Measurements from ENCODE around the gene STARD3. TPM values are rescaled to one million over a fixed set of nuclear protein-coding genes. Genes with fewer than 3 reads are reported as not detected.
A peak's percentile ranks its signal among the peaks of the same experiment; 100 is the strongest.

The STARD3 gene
- total RNA-seq, 6 donors from 2014 or later: 27.5 to 315 (median 84.1) TPM

DNA sequence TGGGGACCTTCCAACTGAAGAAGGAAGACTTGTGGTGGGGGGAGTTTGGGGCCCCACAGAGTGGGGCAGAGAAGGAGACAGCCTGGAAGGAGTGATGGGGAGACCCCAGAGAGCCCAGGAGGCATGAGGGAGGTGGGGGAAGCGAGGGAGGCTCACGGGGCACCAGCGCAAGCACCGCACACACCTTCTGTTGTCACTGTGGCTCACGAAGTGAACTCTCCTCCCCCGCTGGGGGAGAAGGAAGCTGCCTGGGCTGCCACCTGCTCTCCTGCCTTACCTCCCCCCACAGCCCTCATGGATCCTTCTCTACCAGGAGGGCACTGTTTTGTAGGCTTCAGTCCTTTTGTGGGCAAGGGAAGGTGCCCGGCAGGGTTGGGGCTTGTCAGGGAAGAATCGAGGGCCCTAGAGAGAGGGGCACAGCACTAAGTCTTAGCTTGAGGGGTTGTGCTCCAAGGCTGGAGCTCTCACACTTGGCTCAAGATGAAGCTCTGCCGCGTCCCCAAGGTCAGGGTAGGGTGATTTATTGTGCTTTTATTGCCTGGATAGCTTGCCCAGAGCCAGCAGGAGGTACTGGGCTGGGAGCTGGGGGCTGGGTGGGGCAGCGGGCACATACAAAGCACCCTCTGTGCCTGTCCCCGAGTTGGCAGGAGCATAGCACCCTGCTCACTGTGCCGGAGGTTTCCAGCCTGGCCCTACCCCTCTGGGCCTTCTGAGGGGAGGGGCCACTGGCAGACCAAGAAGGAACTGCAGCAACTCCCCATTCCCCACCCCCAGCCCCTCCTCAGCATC, 4.6 kb upstream of the STARD3 start:
- TF ChIP-seq POLR2AphosphoS5 (IDR thresholded peaks at IDR 0.05): no peak
- TF ChIP-seq, protein P1, sequence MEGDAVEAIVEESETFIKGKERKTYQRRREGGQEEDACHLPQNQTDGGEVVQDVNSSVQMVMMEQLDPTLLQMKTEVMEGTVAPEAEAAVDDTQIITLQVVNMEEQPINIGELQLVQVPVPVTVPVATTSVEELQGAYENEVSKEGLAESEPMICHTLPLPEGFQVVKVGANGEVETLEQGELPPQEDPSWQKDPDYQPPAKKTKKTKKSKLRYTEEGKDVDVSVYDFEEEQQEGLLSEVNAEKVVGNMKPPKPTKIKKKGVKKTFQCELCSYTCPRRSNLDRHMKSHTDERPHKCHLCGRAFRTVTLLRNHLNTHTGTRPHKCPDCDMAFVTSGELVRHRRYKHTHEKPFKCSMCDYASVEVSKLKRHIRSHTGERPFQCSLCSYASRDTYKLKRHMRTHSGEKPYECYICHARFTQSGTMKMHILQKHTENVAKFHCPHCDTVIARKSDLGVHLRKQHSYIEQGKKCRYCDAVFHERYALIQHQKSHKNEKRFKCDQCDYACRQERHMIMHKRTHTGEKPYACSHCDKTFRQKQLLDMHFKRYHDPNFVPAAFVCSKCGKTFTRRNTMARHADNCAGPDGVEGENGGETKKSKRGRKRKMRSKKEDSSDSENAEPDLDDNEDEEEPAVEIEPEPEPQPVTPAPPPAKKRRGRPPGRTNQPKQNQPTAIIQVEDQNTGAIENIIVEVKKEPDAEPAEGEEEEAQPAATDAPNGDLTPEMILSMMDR (IDR thresholded peaks at IDR 0.05): no peak
- TF ChIP-seq POLR2A (IDR thresholded peaks at IDR 0.05): peak in 1 of 4 donors; percentile 15
- TF ChIP-seq EP300 (IDR thresholded peaks at IDR 0.05): no peak
- no peaks in the 10 kb centered on the region for H3K36me3 ChIP-seq
- no peaks in the 10 kb centered on the region for H3K9me3 ChIP-seq
- ATAC-seq (ENCODE audit: low FRiP score in 2 of 2) (no peak), DNase-seq (peak in 1 of 2 donors; percentile 65)
- peak overlapping the region; percentile 33 to 77 (median 49) for H3K27ac ChIP-seq
- 38 to 52% methylated on average over 8 to 13 of the region's 13 CpGs for WGBS, 2 donors
- peaks cover 13 to 49% (median 34%) of the 10 kb centered on the region in 4 donors for H3K4me1 ChIP-seq
- peaks cover 4 to 6% (median 5%) of the 10 kb centered on the region in 4 donors for H3K27me3 ChIP-seq
- H3K4me3 ChIP-seq: peak overlapping the region in 2 of 4 donors; percentile 15 to 16

DNA sequence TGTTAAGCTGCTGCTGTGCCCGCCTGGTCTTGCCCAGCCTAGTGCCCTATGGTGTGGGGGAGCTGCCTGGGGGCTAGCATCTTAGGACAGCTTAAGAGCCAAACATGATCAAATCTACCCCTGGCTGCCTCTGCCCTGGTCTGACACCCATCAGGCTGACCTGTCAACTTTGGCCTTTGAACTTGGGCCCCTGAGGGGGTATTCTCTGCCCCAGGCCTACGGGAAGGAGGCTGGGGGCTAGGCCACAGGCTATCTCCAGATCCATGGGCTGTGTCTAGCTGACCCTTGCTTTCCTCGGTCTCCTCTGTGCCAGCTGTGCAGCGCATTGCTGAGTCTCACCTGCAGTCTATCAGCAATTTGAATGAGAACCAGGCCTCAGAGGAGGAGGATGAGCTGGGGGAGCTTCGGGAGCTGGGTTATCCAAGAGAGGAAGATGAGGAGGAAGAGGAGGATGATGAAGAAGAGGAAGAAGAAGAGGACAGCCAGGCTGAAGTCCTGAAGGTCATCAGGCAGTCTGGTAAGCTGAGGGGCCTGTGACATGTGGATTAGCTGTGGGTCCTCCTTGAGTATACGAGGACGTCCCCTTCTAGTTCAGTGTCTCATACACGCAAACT, 3.3 kb upstream of the STARD3 start:
- ATAC-seq (ENCODE audit: low FRiP score in 2 of 2) (no peak), DNase-seq (no peak)
- no peaks in the 10 kb centered on the region for H3K36me3 ChIP-seq
- H3K9me3 ChIP-seq: no peaks in the 10 kb centered on the region
- H3K4me3 ChIP-seq: no peak overlapping the region
- peaks cover 22 to 50% (median 43%) of the 10 kb centered on the region in 4 donors for H3K4me1 ChIP-seq
- peak overlapping the region in 2 of 4 donors; percentile 19 to 77 for H3K27ac ChIP-seq
- no peak for TF ChIP-seq EP300 (IDR thresholded peaks at IDR 0.05)
- TF ChIP-seq, protein P1 (IDR thresholded peaks at IDR 0.05): no peak
- TF ChIP-seq POLR2A (IDR thresholded peaks at IDR 0.05): no peak
- H3K27me3 ChIP-seq: no peaks in the 10 kb centered on the region
- 67 to 76% methylated on average over 6 to 8 of the region's 8 CpGs for WGBS, 2 donors

DNA sequence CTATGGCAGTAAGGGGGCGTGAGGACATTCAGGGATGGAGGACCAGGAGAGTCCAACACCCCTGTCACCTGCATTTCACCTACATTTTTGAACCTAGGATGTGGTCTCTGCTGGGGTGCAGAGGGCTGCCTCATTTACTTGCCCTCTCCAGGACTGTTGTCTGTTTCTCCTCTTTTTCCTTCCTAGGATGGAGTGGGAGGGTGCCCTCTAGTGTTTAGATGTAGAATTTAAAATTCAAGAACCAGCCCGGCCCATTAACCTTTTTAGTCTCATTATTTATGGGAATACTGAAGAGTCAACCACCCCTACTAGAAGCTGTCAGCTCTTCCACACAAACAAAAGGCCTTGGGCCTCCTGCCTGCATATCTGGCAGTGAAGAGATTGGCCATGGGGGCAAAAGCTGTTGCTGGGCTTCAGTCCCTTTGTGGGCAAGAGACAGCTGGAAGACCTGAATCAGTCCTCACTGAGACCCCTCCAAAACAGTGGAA, 2.5 kb upstream of the STARD3 start:
- ATAC-seq (ENCODE audit: low FRiP score in 2 of 2) (peak in 1 of 2 donors; percentile 35), DNase-seq (no peak)
- Histone ChIP-seq H3K27ac (no peak overlapping the region), H3K27me3 (no peaks in the 10 kb centered on the region), H3K4me1 (peaks cover 30 to 56% (median 49%) of the 10 kb centered on the region in 4 donors), H3K36me3 (no peaks in the 10 kb centered on the region), H3K4me3 (no peak overlapping the region), H3K9me3 (no peaks in the 10 kb centered on the region)
- TF ChIP-seq, protein P1 (IDR thresholded peaks at IDR 0.05): peak; percentile 62 to 84 (median 69)
- no peak for TF ChIP-seq POLR2AphosphoS5 (IDR thresholded peaks at IDR 0.05)
- WGBS, 2 donors: 50 to 59% methylated on average over 2 of the region's 2 CpGs

DNA sequence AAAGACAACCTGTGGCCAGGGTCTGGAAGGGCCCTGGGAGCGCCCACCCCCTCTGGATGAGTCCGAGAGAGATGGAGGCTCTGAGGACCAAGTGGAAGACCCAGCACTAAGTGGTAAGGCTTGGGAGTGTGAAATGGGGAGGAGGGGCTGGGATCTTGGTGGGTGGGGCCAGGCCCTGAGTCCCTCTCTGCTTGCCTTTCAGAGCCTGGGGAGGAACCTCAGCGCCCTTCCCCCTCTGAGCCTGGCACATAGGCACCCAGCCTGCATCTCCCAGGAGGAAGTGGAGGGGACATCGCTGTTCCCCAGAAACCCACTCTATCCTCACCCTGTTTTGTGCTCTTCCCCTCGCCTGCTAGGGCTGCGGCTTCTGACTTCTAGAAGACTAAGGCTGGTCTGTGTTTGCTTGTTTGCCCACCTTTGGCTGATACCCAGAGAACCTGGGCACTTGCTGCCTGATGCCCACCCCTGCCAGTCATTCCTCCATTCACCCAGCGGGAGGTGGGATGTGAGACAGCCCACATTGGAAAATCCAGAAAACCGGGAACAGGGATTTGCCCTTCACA, 1.2 kb upstream of the STARD3 start:
- WGBS, 2 donors: 81 to 86% methylated on average over 8 of the region's 8 CpGs
- ATAC-seq (ENCODE audit: low FRiP score in 2 of 2) (no peak), DNase-seq (no peak)
- Histone ChIP-seq H3K27ac (peak overlapping the region in 3 of 4 donors; percentile 18 to 95 (median 86)), H3K4me3 (no peak overlapping the region), H3K4me1 (peaks cover 43 to 58% (median 56%) of the 10 kb centered on the region in 4 donors), H3K27me3 (no peaks in the 10 kb centered on the region), H3K36me3 (no peaks in the 10 kb centered on the region), H3K9me3 (no peaks in the 10 kb centered on the region)
- TF ChIP-seq, protein P1 (IDR thresholded peaks at IDR 0.05): no peak
- TF ChIP-seq EP300 (IDR thresholded peaks at IDR 0.05): no peak
- TF ChIP-seq POLR2A (IDR thresholded peaks at IDR 0.05): no peak
- no peak for TF ChIP-seq POLR2AphosphoS5 (IDR thresholded peaks at IDR 0.05)

Data from upper lobe of left lung (tissue), 6 donors.